Spleen (tissue), 11 donors: ENCODE results near the gene RAD9A. TPM values are rescaled to one million over a fixed set of nuclear protein-coding genes. Genes with fewer than 3 reads are reported as not detected.
A peak's percentile ranks its signal among the peaks of the same experiment; 100 is the strongest.

Source experiments
- DNase-seq: peaks from one replicate; pipeline ENCODE4 v3.0.0-alpha.2; 2020
- H3K27ac ChIP-seq, 8 donors: fragments of 200-600 bp; sonication (generic) in 7 of 8; 1 replicate in 4 of 8; 2 replicates in 4 of 8; pipeline versions ENCODE4 v1.5.0 to v1.8.0; 2016 to 2021; ENCODE audit warnings: inconsistent platforms in 4 of 8, mild to moderate bottlenecking in 4 of 8, moderate library complexity in 1 of 8
- H3K27me3 ChIP-seq, 7 donors: fragments of 200-600 bp; sonication (generic) in 6 of 7; replicated peaks in 1 of 7; 1 replicate in 4 of 7; 2 replicates in 3 of 7; pipeline versions ENCODE4 v1.5.0 to v1.8.0; 2016 to 2021; ENCODE audit warnings: inconsistent platforms in 3 of 7, mild to moderate bottlenecking in 1 of 7
- H3K36me3 ChIP-seq, 6 donors: fragments of 200-600 bp; sonication (generic) in 5 of 6; 1 replicate in 4 of 6; 2 replicates in 2 of 6; pipeline versions ENCODE4 v1.5.0 to v1.8.0; 2016 to 2021; ENCODE audit warnings: inconsistent platforms in 2 of 6
- H3K4me1 ChIP-seq, 6 donors: fragments of 200-600 bp; sonication (generic) in 5 of 6; 1 replicate in 3 of 6; 2 replicates in 3 of 6; pipeline versions ENCODE4 v1.5.0 to v1.8.0; 2016 to 2021; ENCODE audit warnings: inconsistent platforms in 3 of 6
- H3K4me3 ChIP-seq, 8 donors: fragments of 200-600 bp; sonication (generic) in 7 of 8; 1 replicate in 4 of 8; 2 replicates in 4 of 8; pipeline versions ENCODE4 v1.5.0 to v1.8.0; 2016 to 2021; ENCODE audit warnings: inconsistent platforms in 4 of 8, mild to moderate bottlenecking in 4 of 8, moderate library complexity in 2 of 8
- H3K9me3 ChIP-seq, 8 donors: fragments of 200-600 bp; sonication (generic) in 7 of 8; 1 replicate in 4 of 8; 2 replicates in 4 of 8; pipeline versions ENCODE4 v1.5.0 to v1.8.0; 2016 to 2021; ENCODE audit warnings: inconsistent platforms in 4 of 8
- POLR2A ChIP-seq, 3 donors: fragments of 450-650 bp; IDR thresholded peaks; one replicate each; pipeline ENCODE4 v1.5.1; 2017; ENCODE audit warnings: antibody characterized with exemption in 3 of 3, mild to moderate bottlenecking in 1 of 3
- POLR2AphosphoS5 ChIP-seq, 3 donors: sonication (generic); formaldehyde crosslinking; IDR thresholded peaks; one replicate each; pipeline ENCODE4 v1.5.1; 2017; ENCODE audit warnings: antibody characterized with exemption in 3 of 3
- WGBS, 5 donors: extraction: QIAGEN DNeasy Blood & Tissue Kit in 3 of 5; methylation state at CpG; one replicate each; pipeline versions ENCODE4 v1.1.5 to v1.1.7; 2013 to 2018; 5-methylcytosine and 5-hydroxymethylcytosine counted together
- intact Hi-C: fragments of 100-400 bp; cut with DNase I; formaldehyde crosslinking; loops from one replicate; pipeline ENCODE4 v1.15.0; 2023; ENCODE audit warnings: low total_unique reads
- polyA plus RNA-seq, 3 donors: library from polyadenylated mRNA; stranded (reverse); fragments of 200-250 nt; gene quantifications; one replicate each; pipeline ENCODE4 v1.2.1, GENCODE V29; 2013
- total RNA-seq, 7 donors: library from RNA; depleted of rRNA in 3 of 7; stranded (reverse); fragments of >200 nt in 3 of 7; fragmentation: NEBNext Ultra II Directional in 4 of 7; extraction: Animal tissue kit (Norgen Biotek cat#: 25700) in 4 of 7; gene quantifications; one replicate each; pipeline versions ENCODE4 v1.1.0 to v1.2.1, GENCODE V29; 2016 to 2021
- TF ChIP-seq, protein P1 (sequence below), 11 experiments: fragments of 200-600 bp in 7 of 11; fragments of 450-650 bp in 4 of 11; sonication (generic) in 4 of 11; IDR thresholded peaks in 8 of 11; conservative IDR thresholded peaks in 3 of 11; 1 replicate in 7 of 11; 2 replicates in 4 of 11; pipeline versions ENCODE4 v1.4.0 to v1.8.0; 2016 to 2021; ENCODE audit warnings: antibody characterized with exemption in 11 of 11, inconsistent platforms in 4 of 11, mild to moderate bottlenecking in 1 of 11
- donor health status: healthy with polysubstance abuse.
- donor health status: DM: no; HTN: no; CAD: no; lungs with moderate emphysema.
- donor health status: DM: no; HTN: no; CAD: no.
- donor health status: Bipolar disorder and iron deficiency.
- donor health status: healthy.
- donor health status: DM: no; HTN: no; CAD: no.
- donor health status: DM: yes; HTN: yes; CAD: no.

Gene RAD9A
- total and polyA plus RNA-seq, 10 donors = 18.2 to 44.8 (median 30.1) TPM

DNA sequence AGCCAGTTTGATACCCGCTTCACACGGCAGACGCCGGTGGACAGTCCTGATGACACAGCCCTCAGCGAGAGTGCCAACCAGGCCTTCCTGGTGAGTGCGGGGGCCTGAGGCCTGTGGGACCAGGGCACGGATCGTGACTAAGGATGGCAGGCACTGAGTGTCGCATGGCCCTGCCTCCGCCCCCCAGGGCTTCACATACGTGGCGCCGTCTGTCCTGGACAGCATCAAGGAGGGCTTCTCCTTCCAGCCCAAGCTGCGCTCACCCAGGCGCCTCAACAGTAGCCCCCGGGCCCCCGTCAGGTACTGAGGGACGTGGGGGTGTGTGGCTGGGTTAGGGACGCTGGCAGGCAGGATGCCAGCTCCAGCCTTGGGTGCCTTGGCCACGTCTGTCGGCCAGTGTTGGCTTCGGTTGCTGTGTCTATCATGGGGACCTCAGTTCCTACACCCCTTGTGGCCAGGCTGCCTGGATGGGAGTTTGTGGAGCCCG is 42.7 kb downstream of the RAD9A start:
- 57 to 75% (median 70%) methylated on average over 20 to 23 of the region's 23 CpGs; no CpG with 5 or more reads in 1 of the 5 donors for WGBS, 5 donors
- TF ChIP-seq POLR2AphosphoS5 (IDR thresholded peaks at IDR 0.05) (peak; percentile 77 to 84 (median 79)), POLR2A (IDR thresholded peaks at IDR 0.05) (no peak)
- TF ChIP-seq, protein P1, sequence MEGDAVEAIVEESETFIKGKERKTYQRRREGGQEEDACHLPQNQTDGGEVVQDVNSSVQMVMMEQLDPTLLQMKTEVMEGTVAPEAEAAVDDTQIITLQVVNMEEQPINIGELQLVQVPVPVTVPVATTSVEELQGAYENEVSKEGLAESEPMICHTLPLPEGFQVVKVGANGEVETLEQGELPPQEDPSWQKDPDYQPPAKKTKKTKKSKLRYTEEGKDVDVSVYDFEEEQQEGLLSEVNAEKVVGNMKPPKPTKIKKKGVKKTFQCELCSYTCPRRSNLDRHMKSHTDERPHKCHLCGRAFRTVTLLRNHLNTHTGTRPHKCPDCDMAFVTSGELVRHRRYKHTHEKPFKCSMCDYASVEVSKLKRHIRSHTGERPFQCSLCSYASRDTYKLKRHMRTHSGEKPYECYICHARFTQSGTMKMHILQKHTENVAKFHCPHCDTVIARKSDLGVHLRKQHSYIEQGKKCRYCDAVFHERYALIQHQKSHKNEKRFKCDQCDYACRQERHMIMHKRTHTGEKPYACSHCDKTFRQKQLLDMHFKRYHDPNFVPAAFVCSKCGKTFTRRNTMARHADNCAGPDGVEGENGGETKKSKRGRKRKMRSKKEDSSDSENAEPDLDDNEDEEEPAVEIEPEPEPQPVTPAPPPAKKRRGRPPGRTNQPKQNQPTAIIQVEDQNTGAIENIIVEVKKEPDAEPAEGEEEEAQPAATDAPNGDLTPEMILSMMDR (IDR thresholded peaks at IDR 0.05 in 8 of 11, conservative IDR thresholded peaks at IDR 0.05 in 3 of 11) = no peak
- Histone ChIP-seq H3K9me3 (no peaks in the 10 kb centered on the region), H3K27me3 (no peaks in the 10 kb centered on the region), H3K4me3 (peak overlapping the region in 6 of 8 donors; percentile 67 to 95 (median 76)), H3K36me3 (peaks cover 6 to 99% (median 55%) of the 10 kb centered on the region in 6 donors), H3K27ac (peak overlapping the region in 7 of 8 donors; percentile 28 to 97 (median 87)), H3K4me1 (peaks cover 26 to 100% (median 83%) of the 10 kb centered on the region in 6 donors)
- DNase-seq = peak; percentile 86
- intact Hi-C loops = no loop called here

DNA sequence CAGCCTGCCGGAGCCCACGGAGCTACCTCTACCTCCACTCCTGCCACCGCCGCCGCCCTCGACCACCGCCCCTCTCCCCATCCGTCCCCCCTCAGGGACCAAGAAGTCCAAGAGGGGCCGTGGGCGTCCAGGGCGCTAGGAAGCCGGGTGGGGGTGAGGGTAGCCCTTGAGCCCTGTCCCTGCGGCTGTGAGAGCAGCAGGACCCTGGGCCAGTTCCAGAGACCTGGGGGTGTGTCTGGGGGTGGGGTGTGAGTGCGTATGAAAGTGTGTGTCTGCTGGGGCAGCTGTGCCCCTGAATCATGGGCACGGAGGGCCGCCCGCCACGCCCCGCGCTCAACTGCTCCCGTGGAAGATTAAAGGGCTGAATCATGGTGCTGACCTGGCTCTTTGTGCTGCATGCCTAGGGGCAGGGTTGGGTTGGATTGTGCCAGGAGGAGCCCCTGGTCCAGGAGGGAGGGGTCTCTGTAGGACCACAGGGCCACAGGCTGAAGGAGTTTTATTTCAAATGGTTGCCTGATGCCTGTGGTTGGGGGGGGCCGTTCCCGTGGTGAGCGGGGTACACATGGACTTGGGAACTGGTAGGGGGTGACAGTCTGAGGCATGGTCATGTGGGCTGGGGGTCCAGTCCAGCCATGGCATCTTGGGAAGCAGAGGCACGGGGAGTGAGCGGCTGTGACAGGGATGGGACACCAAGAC is 43.4 kb downstream of the RAD9A start:
- no peak for DNase-seq
- peak in 1 of 3 donors; percentile 11 for TF ChIP-seq POLR2AphosphoS5 (IDR thresholded peaks at IDR 0.05)
- TF ChIP-seq, protein P1 (IDR thresholded peaks at IDR 0.05 in 8 of 11, conservative IDR thresholded peaks at IDR 0.05 in 3 of 11) = no peak
- no peak for TF ChIP-seq POLR2A (IDR thresholded peaks at IDR 0.05)
- Histone ChIP-seq H3K36me3 (peaks cover 6 to 99% (median 53%) of the 10 kb centered on the region in 6 donors), H3K4me3 (peak overlapping the region; percentile 67 to 95 (median 76)), H3K27ac (peak overlapping the region in 6 of 8 donors; percentile 5 to 97 (median 91)), H3K4me1 (peaks cover 30 to 100% (median 84%) of the 10 kb centered on the region in 6 donors), H3K27me3 (no peaks in the 10 kb centered on the region), H3K9me3 (no peaks in the 10 kb centered on the region)
- WGBS, 5 donors = 53 to 76% (median 63%) methylated on average over 19 to 26 of the region's 26 CpGs
- intact Hi-C loops = no loop called here

DNA sequence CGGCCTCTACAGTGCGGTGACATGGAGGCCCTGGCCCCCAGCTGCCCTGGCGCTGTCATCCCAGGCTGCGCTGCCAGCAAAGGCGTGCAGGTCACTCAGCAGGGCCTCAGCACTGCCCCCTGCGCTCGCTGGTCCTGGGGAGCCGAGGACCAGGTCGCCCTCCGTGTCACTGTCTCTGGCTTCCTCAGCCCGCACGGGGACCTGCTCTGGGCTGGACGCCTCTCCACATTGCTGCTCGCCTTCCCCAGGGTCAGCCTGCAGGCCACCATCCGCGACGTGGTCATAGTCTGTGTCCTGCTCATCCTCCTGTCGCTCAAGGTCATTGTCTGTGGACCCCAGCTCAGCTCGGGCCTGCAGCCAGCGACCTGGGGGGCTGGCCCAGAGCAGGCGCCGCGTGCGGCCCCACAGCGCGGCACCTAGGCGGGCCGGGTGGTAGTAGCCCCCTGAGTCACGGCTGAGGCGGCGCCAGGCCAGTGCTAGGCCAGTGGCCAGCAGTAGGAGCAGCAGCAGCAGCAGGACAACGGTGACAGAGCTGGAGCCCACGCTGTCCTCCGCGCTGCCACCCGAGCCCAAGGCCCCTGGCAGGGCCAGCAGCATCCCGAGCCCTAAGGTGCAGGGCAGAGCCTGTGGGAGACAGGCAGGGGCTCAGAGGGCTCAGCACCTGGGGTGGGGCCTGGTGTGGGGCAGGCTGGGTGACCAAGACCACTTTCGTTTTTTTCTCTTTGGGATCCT is 44.1 kb downstream of the RAD9A start:
- Histone ChIP-seq H3K4me1 (peaks cover 37 to 100% (median 88%) of the 10 kb centered on the region in 6 donors), H3K27me3 (no peaks in the 10 kb centered on the region), H3K36me3 (peaks cover 6 to 99% (median 53%) of the 10 kb centered on the region in 6 donors), H3K27ac (peak overlapping the region in 7 of 8 donors; percentile 48 to 97 (median 94)), H3K4me3 (peak overlapping the region; percentile 67 to 95 (median 76)), H3K9me3 (no peaks in the 10 kb centered on the region)
- peak; percentile 86 for DNase-seq
- intact Hi-C loops = no loop called here
- TF ChIP-seq, protein P1 (IDR thresholded peaks at IDR 0.05 in 8 of 11, conservative IDR thresholded peaks at IDR 0.05 in 3 of 11) = no peak
- TF ChIP-seq POLR2AphosphoS5 (IDR thresholded peaks at IDR 0.05) (peak; percentile 23 to 78 (median 46)), POLR2A (IDR thresholded peaks at IDR 0.05) (peak in 1 of 3 donors; percentile 11)
- WGBS, 5 donors = 44 to 78% (median 72%) methylated on average over 20 to 38 of the region's 38 CpGs
